OCI-LY7 (cell line): ENCODE measurements around the gene RPS15. TPM values are rescaled to one million over a fixed set of nuclear protein-coding genes. Genes with fewer than 3 reads are reported as not detected.

Source experiments
- BruUV-seq: library from RNA; stranded (reverse); fragments of 400-500 nt; replicated peaks from 2 replicates; lab custom pipeline; 2021; lab: Mats Ljungman, UMichigan
- CTCF ChIA-PET: fragments of 300-600 bp; sonication (Branson Sonifier 250); formaldehyde crosslinking; loops from one replicate; lab custom pipeline; 2022; ENCODE audit warnings: antibody characterized with exemption; ENCODE audit not compliant: unreplicated experiment; lab: Charles Lee
- POLR2A ChIA-PET: fragments of 300-600 bp; sonication (Branson Sonifier 250); formaldehyde crosslinking; loops from one replicate; lab custom pipeline; 2022; ENCODE audit warnings: antibody characterized with exemption; lab: Charles Lee
- DNase-seq: peaks from one replicate; pipeline ENCODE4 v3.0.0-alpha.2; 2015; ENCODE audit warnings: low spot score
- H2AFZ ChIP-seq: fragments of 200-600 bp; sonication (generic), shearing (Covaris generic); 2 replicates; pipeline ENCODE4 v1.6.1; 2014; ENCODE audit warnings: mild to moderate bottlenecking, antibody characterized with exemption, low read length, moderate library complexity
- H3K27ac ChIP-seq: fragments of 200-600 bp; sonication (generic); 2 replicates; pipeline ENCODE4 v1.5.1; 2014; ENCODE audit warnings: mixed run types, low read depth, mild to moderate bottlenecking, moderate library complexity, low read length, inconsistent platforms; ENCODE audit not compliant: poor library complexity, severe bottlenecking
- H3K36me3 ChIP-seq: fragments of 200-600 bp; sonication (generic); 2 replicates; pipeline ENCODE4 v1.6.1; 2014; ENCODE audit warnings: mild to moderate bottlenecking, antibody characterized with exemption, low read length, moderate library complexity, mixed read lengths; ENCODE audit not compliant: insufficient read depth
- H3K4me1 ChIP-seq: fragments of 200-600 bp; sonication (generic); 2 replicates; pipeline ENCODE4 v1.5.1; 2014; ENCODE audit warnings: mild to moderate bottlenecking, low read length; ENCODE audit not compliant: insufficient read depth, poor library complexity, severe bottlenecking
- H3K4me2 ChIP-seq: fragments of 200-600 bp; sonication (generic); 2 replicates; pipeline ENCODE4 v1.6.1; 2014; ENCODE audit warnings: mild to moderate bottlenecking, low read length
- H3K4me3 ChIP-seq: fragments of 200-600 bp; sonication (generic); 2 replicates; pipeline ENCODE4 v1.5.1; 2014; ENCODE audit warnings: mild to moderate bottlenecking, low read depth, low read length; ENCODE audit not compliant: poor library complexity, severe bottlenecking
- H3K79me2 ChIP-seq: fragments of 200-600 bp; sonication (generic); 2 replicates; pipeline ENCODE4 v1.6.1; 2016; ENCODE audit warnings: low read depth, mild to moderate bottlenecking, low read length, moderate library complexity, mixed read lengths; ENCODE audit not compliant: insufficient read depth
- H3K9me2 ChIP-seq: fragments of 200-600 bp; sonication (generic); 2 replicates; pipeline ENCODE4 v1.6.1; 2016; ENCODE audit warnings: mild to moderate bottlenecking, low read length, mixed read lengths; ENCODE audit not compliant: insufficient read depth
- H3K9me3 ChIP-seq: fragments of 200-600 bp; sonication (generic); 2 replicates; pipeline ENCODE4 v1.6.1; 2014; ENCODE audit warnings: mild to moderate bottlenecking, mixed run types, low read length, mixed read lengths
- H4K20me1 ChIP-seq: fragments of 200-600 bp; sonication (generic); 2 replicates; pipeline ENCODE4 v1.6.1; 2014; ENCODE audit warnings: mild to moderate bottlenecking, antibody characterized with exemption, low read length, moderate library complexity, mixed read lengths; ENCODE audit not compliant: insufficient read depth
- EZH2phosphoT487 ChIP-seq: fragments of 200-600 bp; sonication (generic); IDR thresholded peaks from 2 replicates; pipeline ENCODE4 v1.6.1; 2018; ENCODE audit warnings: low read depth, borderline replicate concordance, mild to moderate bottlenecking, mixed run types, antibody characterized with exemption, low read length, moderate library complexity, mixed read lengths
- intact Hi-C: fragments of 100-400 bp; cut with micrococcal nuclease; formaldehyde crosslinking; loops from one replicate; pipeline ENCODE4 v1.10.0; 2022; ENCODE audit not compliant: unreplicated experiment
- total RNA-seq, 2 experiments: library from RNA; depleted of rRNA in 1 of 2; stranded (reverse); fragments of >200 nt in 1 of 2; shearing (Covaris generic) in 1 of 2; gene quantifications; 2 replicates each; pipeline ENCODE4 v1.2.3, GENCODE V29; 2014 to 2022
- TF ChIP-seq, protein P1 (sequence below): fragments of 200-600 bp; sonication (generic); conservative IDR thresholded peaks from 2 replicates; pipeline ENCODE4 v1.5.1; 2014; ENCODE audit warnings: mild to moderate bottlenecking, antibody characterized with exemption, low read length, moderate library complexity, mixed read lengths

RPS15 gene
- total RNA-seq, 2 experiments from 2014 or later: 1,860 to 2,068 TPM

DNA sequence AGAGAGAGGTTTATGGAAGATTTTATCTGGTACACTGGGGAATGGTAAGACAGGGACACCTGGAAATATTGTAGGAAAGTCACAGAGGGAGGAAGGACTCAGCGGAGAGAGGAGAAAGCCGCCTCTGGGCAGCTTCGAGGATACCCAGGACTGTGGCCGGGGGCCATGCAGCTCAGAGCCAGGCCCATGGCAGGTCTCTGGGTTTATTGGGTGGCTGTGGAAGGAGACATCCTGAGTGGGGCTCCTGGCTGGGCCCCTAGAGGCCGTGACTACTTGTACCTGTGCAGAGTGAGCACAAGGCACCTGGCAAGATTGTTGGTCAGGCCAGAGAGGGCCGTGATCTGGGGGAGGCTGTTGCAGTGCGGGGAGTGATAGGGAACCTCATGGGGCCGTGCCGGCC, 27.4 kb upstream of the RPS15 start:
- intact Hi-C loops: no loop called here
- H3K4me1 ChIP-seq: peaks cover 21% of the 10 kb centered on the region
- H3K9me2 ChIP-seq: no peaks in the 10 kb centered on the region
- no peaks in the 10 kb centered on the region for H3K9me3 ChIP-seq
- peaks cover 81% of the 10 kb centered on the region for H3K79me2 ChIP-seq
- peak overlapping the region; percentile 99 for H3K4me2 ChIP-seq
- no peak overlapping the region for H2AFZ ChIP-seq
- ChIA-PET POLR2A (no interaction called here), CTCF (no interaction called here)
- peaks cover 32% of the 10 kb centered on the region for H4K20me1 ChIP-seq
- no peak for DNase-seq
- no peak overlapping the region for H3K4me3 ChIP-seq
- peaks cover 73% of the 10 kb centered on the region for H3K36me3 ChIP-seq
- TF ChIP-seq, protein P1, sequence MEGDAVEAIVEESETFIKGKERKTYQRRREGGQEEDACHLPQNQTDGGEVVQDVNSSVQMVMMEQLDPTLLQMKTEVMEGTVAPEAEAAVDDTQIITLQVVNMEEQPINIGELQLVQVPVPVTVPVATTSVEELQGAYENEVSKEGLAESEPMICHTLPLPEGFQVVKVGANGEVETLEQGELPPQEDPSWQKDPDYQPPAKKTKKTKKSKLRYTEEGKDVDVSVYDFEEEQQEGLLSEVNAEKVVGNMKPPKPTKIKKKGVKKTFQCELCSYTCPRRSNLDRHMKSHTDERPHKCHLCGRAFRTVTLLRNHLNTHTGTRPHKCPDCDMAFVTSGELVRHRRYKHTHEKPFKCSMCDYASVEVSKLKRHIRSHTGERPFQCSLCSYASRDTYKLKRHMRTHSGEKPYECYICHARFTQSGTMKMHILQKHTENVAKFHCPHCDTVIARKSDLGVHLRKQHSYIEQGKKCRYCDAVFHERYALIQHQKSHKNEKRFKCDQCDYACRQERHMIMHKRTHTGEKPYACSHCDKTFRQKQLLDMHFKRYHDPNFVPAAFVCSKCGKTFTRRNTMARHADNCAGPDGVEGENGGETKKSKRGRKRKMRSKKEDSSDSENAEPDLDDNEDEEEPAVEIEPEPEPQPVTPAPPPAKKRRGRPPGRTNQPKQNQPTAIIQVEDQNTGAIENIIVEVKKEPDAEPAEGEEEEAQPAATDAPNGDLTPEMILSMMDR: no peak
- no peak for TF ChIP-seq EZH2phosphoT487
- no TSS peak for BruUV-seq
- no peak overlapping the region for H3K27ac ChIP-seq

DNA sequence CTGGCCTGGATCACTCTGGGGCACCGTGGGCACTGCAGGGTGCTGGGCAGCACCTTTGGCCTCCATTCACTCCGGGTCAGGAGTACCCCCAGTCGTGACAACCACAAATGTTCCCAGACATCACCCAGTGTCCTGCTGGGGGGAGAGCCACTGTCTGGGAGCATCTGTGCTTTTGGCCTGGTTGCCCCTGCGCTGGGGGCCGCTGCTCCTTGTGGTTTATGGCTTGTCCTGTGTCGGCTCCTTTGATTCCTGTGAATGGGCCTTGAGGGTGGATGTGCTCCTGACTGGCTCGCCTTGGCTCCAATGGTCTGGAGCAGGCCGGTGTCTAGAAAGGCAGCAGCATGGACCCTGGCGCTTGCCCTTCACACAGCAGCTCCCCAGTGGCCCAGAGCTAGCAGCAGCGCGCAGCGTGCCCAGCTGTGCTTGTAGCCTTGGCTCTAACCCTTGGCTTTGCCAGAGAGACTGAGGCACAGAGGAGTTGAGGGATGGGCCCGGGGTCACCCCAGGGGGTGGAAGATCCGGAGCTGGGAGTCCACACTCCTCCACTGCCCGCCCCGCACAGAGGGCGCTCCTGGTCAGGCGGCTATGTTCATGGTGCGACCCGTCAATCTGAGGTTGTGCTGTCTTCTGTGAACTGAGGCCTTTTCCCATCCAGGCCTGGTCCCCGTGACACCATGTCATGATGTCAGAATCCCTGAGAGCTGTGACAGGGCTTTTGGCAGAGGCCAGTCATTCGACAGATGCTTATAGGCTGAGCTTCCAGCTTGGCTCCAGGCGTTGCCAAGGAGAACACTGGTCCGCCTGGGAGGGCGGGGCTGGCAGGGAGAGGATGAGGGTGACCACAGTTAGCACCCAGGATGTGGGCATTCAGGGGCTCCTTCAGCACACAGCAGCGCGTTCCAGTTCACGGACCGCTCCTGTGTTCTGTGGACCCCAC, 26.7 kb upstream of the RPS15 start:
- H3K4me2 ChIP-seq: 0 out of 2 replicates have a peak overlapping the region, but pooled peaks have one; percentile 99
- TF ChIP-seq EZH2phosphoT487: no peak
- TF ChIP-seq, protein P1: no peak
- no peak overlapping the region for H3K4me3 ChIP-seq
- ChIA-PET POLR2A (no interaction called here), CTCF (no interaction called here)
- peaks cover 88% of the 10 kb centered on the region for H3K79me2 ChIP-seq
- H3K9me3 ChIP-seq: no peaks in the 10 kb centered on the region
- H2AFZ ChIP-seq: no peak overlapping the region
- H3K27ac ChIP-seq: no peak overlapping the region
- BruUV-seq: no TSS peak
- H3K4me1 ChIP-seq: peaks cover 16% of the 10 kb centered on the region
- H4K20me1 ChIP-seq: peaks cover 33% of the 10 kb centered on the region
- peaks cover 80% of the 10 kb centered on the region for H3K36me3 ChIP-seq
- H3K9me2 ChIP-seq: no peaks in the 10 kb centered on the region
- intact Hi-C loops: no loop called here
- DNase-seq: no peak
